H9 (cell line): ENCODE results near the gene DNAJC22. TPM values are rescaled to one million over a fixed set of nuclear protein-coding genes. Genes with fewer than 3 reads are reported as not detected.
A peak's percentile ranks its signal among the peaks of the same experiment; 100 is the strongest.

Experiments used
- DNase-seq: peaks from one replicate; pipeline ENCODE4 v3.0.0-alpha.2; 2017
- H2AFZ ChIP-seq: one replicate; pipeline ENCODE4 v1.6.1; 2013; ENCODE audit warnings: mild to moderate bottlenecking, low read length, control low read depth, moderate library complexity
- H2AK5ac ChIP-seq: 2 replicates; pipeline ENCODE4 v1.6.1; 2013; ENCODE audit warnings: low read length, control low read depth, mixed read lengths; ENCODE audit not compliant: insufficient read length
- H2BK120ac ChIP-seq: one replicate; pipeline ENCODE4 v1.6.1; 2013; ENCODE audit warnings: low read depth, mild to moderate bottlenecking, low read length, control low read depth, inconsistent platforms; ENCODE audit not compliant: poor library complexity, severe bottlenecking
- H2BK12ac ChIP-seq: 2 replicates; pipeline ENCODE4 v1.6.1; 2013; ENCODE audit warnings: low read length, control low read depth, mixed read lengths, low read depth; ENCODE audit not compliant: insufficient read length
- H2BK15ac ChIP-seq: 2 replicates; pipeline ENCODE4 v1.6.1; 2013; ENCODE audit warnings: low read depth, low read length, control low read depth
- H2BK20ac ChIP-seq: one replicate; pipeline ENCODE4 v1.6.1; 2013; ENCODE audit warnings: low read depth, mild to moderate bottlenecking, low read length, control low read depth, inconsistent platforms; ENCODE audit not compliant: poor library complexity, severe bottlenecking
- H2BK5ac ChIP-seq: 2 replicates; pipeline ENCODE4 v1.6.1; 2013; ENCODE audit warnings: low read length, control low read depth, mixed read lengths; ENCODE audit not compliant: insufficient read length
- H3K14ac ChIP-seq: 2 replicates; pipeline ENCODE4 v1.6.1; 2013; ENCODE audit warnings: low read length, control low read depth; ENCODE audit not compliant: insufficient read depth
- H3K18ac ChIP-seq: 2 replicates; pipeline ENCODE4 v1.6.1; 2013; ENCODE audit warnings: low read depth, mild to moderate bottlenecking, mixed read lengths, low read length, control low read depth; ENCODE audit not compliant: insufficient read length
- H3K23ac ChIP-seq: 2 replicates; pipeline ENCODE4 v1.6.1; 2013; ENCODE audit warnings: low read length, control low read depth, mixed read lengths, low read depth; ENCODE audit not compliant: insufficient read length
- H3K23me2 ChIP-seq: 2 replicates; pipeline ENCODE4 v1.6.1; 2013; ENCODE audit warnings: low read depth, mild to moderate bottlenecking, mixed read lengths, low read length, control low read depth; ENCODE audit not compliant: insufficient read length, poor library complexity, severe bottlenecking
- H3K27ac ChIP-seq: 2 replicates; pipeline ENCODE4 v1.5.1; 2013; ENCODE audit warnings: low read length, control low read depth, mixed read lengths, low read depth; ENCODE audit not compliant: insufficient read length
- H3K27me3 ChIP-seq: 2 replicates; pipeline ENCODE4 v1.6.1; 2013; ENCODE audit warnings: low read length, control low read depth, inconsistent platforms; ENCODE audit not compliant: insufficient read depth
- H3K4ac ChIP-seq: 2 replicates; pipeline ENCODE4 v1.6.1; 2013; ENCODE audit warnings: low read depth, mild to moderate bottlenecking, control low read depth, inconsistent platforms, low read length, moderate library complexity
- H3K4me1 ChIP-seq: 2 replicates; pipeline ENCODE4 v1.6.1; 2013; ENCODE audit warnings: low read length, control low read depth, inconsistent platforms; ENCODE audit not compliant: insufficient read depth
- H3K4me2 ChIP-seq: 2 replicates; pipeline ENCODE4 v1.6.1; 2013; ENCODE audit warnings: low read length, control low read depth, mixed read lengths; ENCODE audit not compliant: insufficient read length, insufficient read depth
- H3K56ac ChIP-seq: 2 replicates; pipeline ENCODE4 v1.6.1; 2013; ENCODE audit warnings: low read depth, mild to moderate bottlenecking, mixed read lengths, low read length, control low read depth; ENCODE audit not compliant: insufficient read length
- H3K79me1 ChIP-seq: 2 replicates; pipeline ENCODE4 v1.6.1; 2013; ENCODE audit warnings: low read depth, mild to moderate bottlenecking, moderate library complexity, low read length, control low read depth, inconsistent platforms; ENCODE audit not compliant: insufficient read depth, poor library complexity, severe bottlenecking
- H3K79me2 ChIP-seq: 2 replicates; pipeline ENCODE4 v1.6.1; 2013; ENCODE audit warnings: low read length, control low read depth, inconsistent platforms; ENCODE audit not compliant: insufficient read depth
- H3K9ac ChIP-seq: 2 replicates; pipeline ENCODE4 v1.6.1; 2013; ENCODE audit warnings: low read length, control low read depth, mixed read lengths; ENCODE audit not compliant: insufficient read length; ENCODE audit errors: extremely low read depth
- H3K9me3 ChIP-seq: one replicate; pipeline ENCODE4 v1.6.1; 2013; ENCODE audit warnings: low read depth, low read length, inconsistent platforms; ENCODE audit not compliant: control insufficient read depth
- H3T11ph ChIP-seq: one replicate; pipeline ENCODE4 v1.6.1; 2013; ENCODE audit warnings: mild to moderate bottlenecking, low read length, control low read depth, inconsistent platforms
- H4K20me1 ChIP-seq: one replicate; pipeline ENCODE4 v1.6.1; 2013; ENCODE audit not compliant: control insufficient read depth, insufficient read length, insufficient read depth
- H4K5ac ChIP-seq: 2 replicates; pipeline ENCODE4 v1.6.1; 2013; ENCODE audit warnings: low read depth, mild to moderate bottlenecking, mixed read lengths, low read length, control low read depth; ENCODE audit not compliant: insufficient read length
- H4K8ac ChIP-seq: replicated peaks from 2 replicates; pipeline ENCODE4 v1.6.1; 2013; ENCODE audit warnings: low read length, control low read depth, mixed read lengths, low read depth; ENCODE audit not compliant: insufficient read length
- H4K91ac ChIP-seq: 2 replicates; pipeline ENCODE4 v1.6.1; 2013; ENCODE audit warnings: low read depth, mild to moderate bottlenecking, moderate library complexity, mixed read lengths, low read length, control low read depth; ENCODE audit not compliant: insufficient read length
- H3K27ac Mint-ChIP-seq, 3 experiments: 2 replicates in 2 of 3; 3 replicates in 1 of 3; pipeline ENCODE4 v1.8.0; 2020 to 2021; ENCODE audit warnings: mixed read lengths in 3 of 3, mild to moderate bottlenecking in 1 of 3, moderate library complexity in 1 of 3
- H3K27me3 Mint-ChIP-seq: 2 replicates; pipeline ENCODE4 v1.8.0; 2021; ENCODE audit warnings: low read depth, mild to moderate bottlenecking, moderate library complexity, mixed read lengths
- H3K36me3 Mint-ChIP-seq, 3 experiments: 2 replicates in 2 of 3; 3 replicates in 1 of 3; pipeline ENCODE4 v1.8.0; 2020 to 2021; ENCODE audit warnings: low read depth in 3 of 3, mixed read lengths in 3 of 3; ENCODE audit not compliant: insufficient read depth in 1 of 3
- H3K4me1 Mint-ChIP-seq, 2 experiments: 2 replicates each; pipeline ENCODE4 v1.8.0; 2020; ENCODE audit warnings: mixed read lengths in 2 of 2
- H3K4me3 Mint-ChIP-seq, 2 experiments: 2 replicates in 1 of 2; 3 replicates in 1 of 2; pipeline ENCODE4 v1.8.0; 2020 to 2021; ENCODE audit warnings: mild to moderate bottlenecking in 2 of 2, mixed read lengths in 2 of 2, moderate library complexity in 1 of 2
- H3K9me3 Mint-ChIP-seq, 2 experiments: 2 replicates in 1 of 2; 3 replicates in 1 of 2; pipeline ENCODE4 v1.8.0; 2020; ENCODE audit warnings: mild to moderate bottlenecking in 2 of 2, mixed read lengths in 2 of 2, moderate library complexity in 1 of 2
- WGBS: extraction: QIAGEN DNeasy Blood & Tissue Kit; methylation state at CpG from one replicate; pipeline ENCODE4 v1.1.7; 2013; ENCODE audit warnings: missing lambda C conversion rate, low lambda C conversion rate, mixed read lengths; ENCODE audit not compliant: insufficient read length; ENCODE audit errors: extremely low coverage; 5-methylcytosine and 5-hydroxymethylcytosine counted together
- total RNA-seq: library from RNA; stranded (reverse); gene quantifications from 2 replicates; pipeline ENCODE4 v1.2.1, GENCODE V29; 2021
- TF ChIP-seq, protein P1 (sequence below): fragments of 200-600 bp; sonication (generic); conservative IDR thresholded peaks from 3 replicates; pipeline ENCODE4 v1.8.0; 2021; ENCODE audit warnings: antibody characterized with exemption, mild to moderate bottlenecking

DNAJC22 gene
- total RNA-seq, 1 experiment from 2014 or later, result 3.2 TPM

DNA sequence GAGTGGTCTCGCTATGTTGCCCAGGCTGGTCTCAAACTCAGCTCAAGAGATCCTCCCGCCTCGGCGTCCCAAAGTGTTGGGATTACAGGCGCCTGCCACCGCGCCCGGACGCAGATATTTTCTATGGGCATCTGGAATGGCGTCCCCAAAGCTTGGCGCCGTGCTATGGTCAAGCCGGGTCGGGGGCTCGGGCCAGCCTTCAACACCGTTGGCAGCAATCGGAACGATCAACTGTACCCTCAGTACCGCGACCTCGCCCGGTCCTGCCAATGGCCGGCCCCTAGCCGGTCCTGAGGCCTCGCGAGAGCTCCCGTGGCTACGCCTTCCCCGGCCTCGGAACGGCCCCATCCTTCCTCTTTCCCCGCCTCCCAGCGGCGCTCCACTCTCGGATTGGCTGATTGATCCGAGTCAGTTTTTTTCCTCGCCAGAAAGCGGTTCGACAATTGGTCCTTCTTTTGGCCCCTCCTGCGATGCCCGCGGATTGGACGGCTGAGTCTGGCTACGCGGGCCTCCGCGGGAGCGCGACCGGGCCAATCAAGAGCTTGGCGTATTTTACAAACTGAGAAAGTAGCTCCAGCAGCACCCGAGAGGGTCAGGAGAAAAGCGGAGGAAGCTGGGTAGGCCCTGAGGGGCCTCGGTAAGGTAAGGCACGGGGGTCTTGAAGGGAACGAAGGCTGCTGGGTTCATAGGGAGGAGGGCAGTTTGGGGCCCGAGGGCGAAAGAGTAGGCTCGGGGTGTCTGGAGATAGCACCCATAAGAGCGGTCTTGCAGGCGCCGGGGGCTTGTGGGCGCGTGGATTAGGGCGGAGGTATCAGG, 23.8 kb upstream of the DNAJC22 start, which contains the start of gene TROAP:
Gene TROAP, plus strand, starts transcription at position 548 of the 816 bp plus-strand sequence. CDS start 354 bp downstream, outside the sequence.
- Histone ChIP-seq H3K56ac (no peak within 1 kb of the TSS), H2BK12ac (no peak within 1 kb of the TSS), H3K4me1 (no peaks in the 10 kb centered on the region), H3K27me3 (no peaks in the 10 kb centered on the region), H3K23ac (no peak within 1 kb of the TSS), H2BK20ac (no peak within 1 kb of the TSS), H3K14ac (peak within 1 kb of the TSS; percentile 92), H4K20me1 (no peaks in the 10 kb centered on the region), H2AK5ac (no peak within 1 kb of the TSS), H2AFZ (no peak within 1 kb of the TSS), H3K9me3 (no peaks in the 10 kb centered on the region), H3K9ac (peak within 1 kb of the TSS; percentile 80), H3K4me2 (peak within 1 kb of the TSS; percentile 99), H4K91ac (no peak within 1 kb of the TSS), H2BK15ac (no peak within 1 kb of the TSS), H3K27ac (no peak within 1 kb of the TSS), H3K79me1 (peaks cover 3% of the 10 kb centered on the region), H3K4ac (no peak within 1 kb of the TSS), H3K18ac (peak within 1 kb of the TSS; percentile 73), H4K5ac (no peak within 1 kb of the TSS), H3K79me2 (no peaks in the 10 kb centered on the region; the same call in 1 of the 2 replicates), H3T11ph (no peak within 1 kb of the TSS), H4K8ac (no peak within 1 kb of the TSS), H2BK120ac (peak within 1 kb of the TSS; percentile 80), H2BK5ac (no peak within 1 kb of the TSS), H3K23me2 (peaks cover 7% of the 10 kb centered on the region)
- no CpG with 5 or more reads among the region's 65 CpGs for WGBS
- Mint-ChIP-seq H3K36me3 (peaks cover 11 to 39% (median 29%) of the 10 kb centered on the region in 3 experiments; a peak in 6 of 7 replicates), H3K27ac (peak within 1 kb of the TSS; percentile 92 to 99 (median 98)), H3K27me3 (peaks cover 6% of the 10 kb centered on the region), H3K4me3 (peak within 1 kb of the TSS; percentile 100), H3K4me1 (peaks cover 10 to 21% of the 10 kb centered on the region in 2 experiments), H3K9me3 (no peaks in the 10 kb centered on the region)
- TF ChIP-seq, protein P1, sequence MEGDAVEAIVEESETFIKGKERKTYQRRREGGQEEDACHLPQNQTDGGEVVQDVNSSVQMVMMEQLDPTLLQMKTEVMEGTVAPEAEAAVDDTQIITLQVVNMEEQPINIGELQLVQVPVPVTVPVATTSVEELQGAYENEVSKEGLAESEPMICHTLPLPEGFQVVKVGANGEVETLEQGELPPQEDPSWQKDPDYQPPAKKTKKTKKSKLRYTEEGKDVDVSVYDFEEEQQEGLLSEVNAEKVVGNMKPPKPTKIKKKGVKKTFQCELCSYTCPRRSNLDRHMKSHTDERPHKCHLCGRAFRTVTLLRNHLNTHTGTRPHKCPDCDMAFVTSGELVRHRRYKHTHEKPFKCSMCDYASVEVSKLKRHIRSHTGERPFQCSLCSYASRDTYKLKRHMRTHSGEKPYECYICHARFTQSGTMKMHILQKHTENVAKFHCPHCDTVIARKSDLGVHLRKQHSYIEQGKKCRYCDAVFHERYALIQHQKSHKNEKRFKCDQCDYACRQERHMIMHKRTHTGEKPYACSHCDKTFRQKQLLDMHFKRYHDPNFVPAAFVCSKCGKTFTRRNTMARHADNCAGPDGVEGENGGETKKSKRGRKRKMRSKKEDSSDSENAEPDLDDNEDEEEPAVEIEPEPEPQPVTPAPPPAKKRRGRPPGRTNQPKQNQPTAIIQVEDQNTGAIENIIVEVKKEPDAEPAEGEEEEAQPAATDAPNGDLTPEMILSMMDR, result no peak
- DNase-seq, result peak; percentile 99
